ENCODE data around the gene ALK. TPM values are rescaled to one million over a fixed set of nuclear protein-coding genes. Genes with fewer than 3 reads are reported as not detected.
A peak's percentile ranks its signal among the peaks of the same experiment; 100 is the strongest.

The ALK gene
- total RNA-seq, 1 experiment from 2014 or later = 14.7 TPM

- Histone ChIP-seq H3K27ac (ENCODE audit: low read depth, low read length, poor library complexity, severe bottlenecking) (no peak overlapping the region), H3K36me3 (ENCODE audit: insufficient read depth, low read length, poor library complexity, severe bottlenecking) (no peaks in the 10 kb centered on the region), H3K9me3 (ENCODE audit: low read depth, low read length, poor library complexity, severe bottlenecking) (no peaks in the 10 kb centered on the region), H3K27me3 (replicated peaks; ENCODE audit: insufficient read depth, low read depth, low read length, poor library complexity) (peaks cover 7% of the 10 kb centered on the region), H3K4me1 (ENCODE audit: insufficient read depth, low read length, poor library complexity, severe bottlenecking) (peaks cover 35% of the 10 kb centered on the region), H3K4me3 (ENCODE audit: low read depth, low read length, poor library complexity, severe bottlenecking) (no peak overlapping the region)
- CTCF ChIA-PET = no interaction called here
- no TSS peak for BruUV-seq (replicated peaks)
- intact Hi-C loops (cut with micrococcal nuclease; ENCODE audit: unreplicated experiment) = no loop called here
- DNase-seq (ENCODE audit: low spot score) = peak; percentile 92
- POLR2A ChIA-PET (ENCODE audit: low non-redundant PET) = no interaction called here
- TF ChIP-seq CTCF (conservative IDR thresholded peaks at IDR 0.05; ENCODE audit: low read depth, low read length) (no peak), EZH2 (IDR thresholded peaks at IDR 0.05; ENCODE audit: borderline replicate concordance, low read depth, low read length, poor library complexity, severe bottlenecking) (no peak)
Observed at GRCh38 chr2:29393676-29394075, 527.7 kb downstream of the ALK start.

GRCh38 chr2:29392774-29393173, 528.6 kb downstream of the ALK start:
- intact Hi-C loops (cut with micrococcal nuclease; ENCODE audit: unreplicated experiment) = no loop called here
- no peak overlapping the region for H3K27ac ChIP-seq (ENCODE audit: low read depth, low read length, poor library complexity, severe bottlenecking)
- no TSS peak for BruUV-seq (replicated peaks)
- no peaks in the 10 kb centered on the region for H3K9me3 ChIP-seq (ENCODE audit: low read depth, low read length, poor library complexity, severe bottlenecking)
- H3K4me1 ChIP-seq (ENCODE audit: insufficient read depth, low read length, poor library complexity, severe bottlenecking) = peaks cover 26% of the 10 kb centered on the region
- TF ChIP-seq CTCF (conservative IDR thresholded peaks at IDR 0.05; ENCODE audit: low read depth, low read length) (no peak), EZH2 (IDR thresholded peaks at IDR 0.05; ENCODE audit: borderline replicate concordance, low read depth, low read length, poor library complexity, severe bottlenecking) (no peak)
- H3K27me3 ChIP-seq (replicated peaks; ENCODE audit: insufficient read depth, low read depth, low read length, poor library complexity) = peaks cover 7% of the 10 kb centered on the region
- no peak overlapping the region for H3K4me3 ChIP-seq (ENCODE audit: low read depth, low read length, poor library complexity, severe bottlenecking)
- ChIA-PET POLR2A (ENCODE audit: low non-redundant PET) (no interaction called here), CTCF (no interaction called here)
- no peaks in the 10 kb centered on the region for H3K36me3 ChIP-seq (ENCODE audit: insufficient read depth, low read length, poor library complexity, severe bottlenecking)
- DNase-seq (ENCODE audit: low spot score) = no peak

DNA sequence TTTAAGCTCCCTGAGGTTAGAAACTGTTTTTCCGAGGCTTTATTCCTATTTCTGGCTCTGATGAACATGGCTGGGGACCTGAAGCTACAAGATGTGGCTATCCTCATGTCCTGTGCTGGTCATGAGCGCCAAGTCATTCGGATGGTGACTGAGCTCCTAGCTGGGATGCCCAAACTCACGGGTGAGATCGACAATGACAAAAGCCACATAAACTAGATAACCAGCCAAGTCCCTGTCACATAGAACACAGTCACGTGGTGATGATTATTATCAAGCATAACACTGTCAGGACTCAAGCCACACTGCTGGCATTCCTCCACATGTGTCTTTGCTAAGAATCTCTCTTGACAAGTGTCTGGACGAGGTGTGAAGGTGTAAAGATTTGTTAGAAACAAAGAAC, 531.2 kb downstream of the ALK start:
- ChIA-PET POLR2A (ENCODE audit: low non-redundant PET) (no interaction called here), CTCF (no interaction called here)
- intact Hi-C loops (cut with micrococcal nuclease; ENCODE audit: unreplicated experiment) = no loop called here
- H3K4me1 ChIP-seq (ENCODE audit: insufficient read depth, low read length, poor library complexity, severe bottlenecking) = peaks cover 20% of the 10 kb centered on the region
- no peak for DNase-seq (ENCODE audit: low spot score)
- H3K36me3 ChIP-seq (ENCODE audit: insufficient read depth, low read length, poor library complexity, severe bottlenecking) = no peaks in the 10 kb centered on the region
- TF ChIP-seq EZH2 (IDR thresholded peaks at IDR 0.05; ENCODE audit: borderline replicate concordance, low read depth, low read length, poor library complexity, severe bottlenecking) (no peak), CTCF (conservative IDR thresholded peaks at IDR 0.05; ENCODE audit: low read depth, low read length) (no peak)
- no peaks in the 10 kb centered on the region for H3K9me3 ChIP-seq (ENCODE audit: low read depth, low read length, poor library complexity, severe bottlenecking)
- no TSS peak for BruUV-seq (replicated peaks)
- H3K27ac ChIP-seq (ENCODE audit: low read depth, low read length, poor library complexity, severe bottlenecking) = no peak overlapping the region
- no peak overlapping the region for H3K4me3 ChIP-seq (ENCODE audit: low read depth, low read length, poor library complexity, severe bottlenecking)
- H3K27me3 ChIP-seq (replicated peaks; ENCODE audit: insufficient read depth, low read depth, low read length, poor library complexity) = peaks cover under 1% of the 10 kb centered on the region

Measured in A673 (cell line).